Central memory CD4-positive, alpha-beta T cell (primary cell): ENCODE data around the gene SYNGR2.

Source experiments
- DNase-seq: peaks from one replicate; pipeline ENCODE4 v3.0.0; 2022

Gene SYNGR2

GRCh38 chr17:78208486-78208885, 40.1 kb downstream of the SYNGR2 start:
- DNase-seq: no peak

- DNase-seq: no peak
Observed at GRCh38 chr17:78210111-78210510, 41.7 kb downstream of the SYNGR2 start.

GRCh38 chr17:78211032-78211431, 42.7 kb downstream of the SYNGR2 start:
- no peak for DNase-seq

GRCh38 chr17:78214016-78214705, 45.8 kb downstream of the SYNGR2 start, which contains the start of gene BIRC5:
BIRC5 (plus strand) TSS chr17:78214253; CDS start chr17:78214317, 64 bp downstream.
- DNase-seq: peak; percentile 83

- no peak for DNase-seq
Observed at GRCh38 chr17:78214706-78215061, 46.3 kb downstream of the SYNGR2 start.

- no peak for DNase-seq
Observed at GRCh38 chr17:78219396-78220150, 51.2 kb downstream of the SYNGR2 start.
